GM21526 (cell line): ENCODE data around the gene CORO7.

ENCODE experiments used
- ATAC-seq: cut with Tn5 transposase; IDR thresholded peaks from one replicate; pipeline ENCODE4 v1.9.1; 2021; ENCODE audit warnings: moderate library complexity; ENCODE audit not compliant: unreplicated experiment, low FRiP score

Gene CORO7

DNA sequence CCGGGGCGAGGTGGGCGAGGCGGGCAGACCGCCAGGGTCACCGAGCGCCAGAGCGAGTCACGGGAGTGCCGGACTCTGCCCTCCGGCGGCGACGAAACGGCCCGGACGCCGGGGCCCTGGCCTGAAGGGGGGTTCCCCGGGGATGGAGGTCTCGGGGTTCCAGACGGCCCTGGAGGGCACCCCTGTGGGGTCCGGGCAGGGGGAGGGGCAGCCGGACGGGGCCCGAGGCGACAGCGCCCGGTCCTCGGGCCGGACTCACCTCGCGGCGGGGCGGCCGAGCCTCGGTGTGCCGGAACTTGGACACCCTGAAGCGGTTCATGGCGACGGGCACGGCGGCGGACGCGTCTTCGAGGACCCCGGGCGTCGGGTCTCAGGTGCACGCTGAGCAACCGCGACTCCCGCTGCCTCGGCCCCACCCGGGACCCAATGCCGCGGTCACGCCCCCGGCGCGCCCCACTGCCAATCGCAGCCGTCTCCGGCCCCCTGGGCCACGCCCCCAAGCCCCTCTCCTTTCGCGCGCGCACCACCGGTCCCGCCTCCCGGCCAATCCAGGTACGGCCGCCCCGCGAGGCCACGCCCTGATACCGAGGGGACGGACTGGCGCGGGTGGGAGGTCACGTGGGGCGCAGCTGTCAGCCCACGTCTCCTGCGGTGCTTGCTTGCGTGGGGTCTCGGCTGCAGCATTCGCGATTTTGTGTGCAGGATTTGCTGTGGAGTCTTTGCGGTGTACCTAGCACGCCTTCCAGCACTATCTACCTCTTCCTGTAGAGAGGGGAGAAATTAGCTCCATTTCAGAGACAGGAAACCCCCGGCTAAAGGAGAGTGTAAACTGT is at the start of gene CORO7:
TSS of gene CORO7 (minus strand) at position 397 of the 833 bp plus-strand sequence. CDS start at position 319, 78 bp downstream.
- peak; percentile 53 for ATAC-seq

- ATAC-seq: no peak
Observed at GRCh38 chr16:4463522-4464163, 47.2 kb upstream of the CORO7 start.

- ATAC-seq: no peak
Observed at GRCh38 chr16:4461250-4462085, 45.1 kb upstream of the CORO7 start.

DNA sequence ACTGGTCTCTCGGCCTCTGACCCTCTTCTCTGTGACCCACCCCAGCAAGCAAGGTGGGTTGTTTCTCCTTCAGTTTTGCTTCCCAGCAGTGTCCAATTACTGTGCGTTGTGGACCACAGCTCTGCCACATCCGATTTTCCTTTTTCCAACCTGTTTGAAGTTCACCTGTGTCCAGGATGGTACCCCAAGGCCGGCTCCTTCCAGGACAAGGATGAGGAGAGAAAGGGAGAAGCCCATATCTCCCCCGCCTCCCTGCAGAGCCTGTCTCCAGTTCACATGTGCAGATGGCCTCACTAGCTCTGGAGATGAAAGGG is 44.5 kb upstream of the CORO7 start:
- ATAC-seq: no peak

DNA sequence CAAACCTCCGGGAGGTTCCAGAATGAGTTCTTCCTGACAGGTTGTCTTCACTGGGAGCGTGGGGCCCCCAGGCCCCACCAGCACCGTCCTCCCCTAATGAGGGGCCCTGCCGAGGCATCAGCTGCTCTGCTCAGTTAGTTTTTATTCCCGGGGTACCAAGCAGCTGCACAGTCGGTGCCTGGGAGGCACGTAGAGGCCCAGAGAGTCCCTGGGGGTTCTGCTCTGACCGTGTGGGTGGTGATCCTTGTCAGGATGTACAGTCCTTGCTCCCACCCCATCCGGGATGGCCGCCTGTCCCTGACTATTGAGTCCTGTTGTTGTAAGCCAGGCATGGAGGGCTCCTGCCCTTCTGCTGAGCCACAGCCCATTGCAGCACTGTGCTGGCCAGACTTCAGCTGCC is 39.6 kb upstream of the CORO7 start:
- ATAC-seq: no peak

DNA sequence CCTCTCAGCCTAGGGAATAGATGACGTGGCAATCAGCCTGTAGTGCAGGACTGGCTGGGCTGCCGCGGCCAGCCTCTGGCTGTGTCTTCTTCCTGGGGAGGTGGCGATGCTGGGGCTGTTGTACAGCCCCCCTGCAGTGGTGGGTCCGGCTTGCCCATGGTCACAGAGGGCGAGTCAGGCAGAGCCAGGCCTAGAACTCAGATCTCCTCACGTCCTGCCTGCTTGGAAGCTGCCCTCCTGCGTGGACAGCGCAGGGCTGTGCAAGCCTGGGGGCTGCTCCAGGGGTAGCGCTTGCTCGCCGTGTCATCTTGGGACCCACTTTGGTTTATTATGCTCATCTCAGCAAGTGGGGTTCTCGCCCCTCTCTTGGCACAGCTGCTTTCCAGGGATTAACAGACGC is 38.7 kb upstream of the CORO7 start:
- ATAC-seq: no peak

- no peak for ATAC-seq
Observed at GRCh38 chr16:4454623-4455022, 38.2 kb upstream of the CORO7 start.

DNA sequence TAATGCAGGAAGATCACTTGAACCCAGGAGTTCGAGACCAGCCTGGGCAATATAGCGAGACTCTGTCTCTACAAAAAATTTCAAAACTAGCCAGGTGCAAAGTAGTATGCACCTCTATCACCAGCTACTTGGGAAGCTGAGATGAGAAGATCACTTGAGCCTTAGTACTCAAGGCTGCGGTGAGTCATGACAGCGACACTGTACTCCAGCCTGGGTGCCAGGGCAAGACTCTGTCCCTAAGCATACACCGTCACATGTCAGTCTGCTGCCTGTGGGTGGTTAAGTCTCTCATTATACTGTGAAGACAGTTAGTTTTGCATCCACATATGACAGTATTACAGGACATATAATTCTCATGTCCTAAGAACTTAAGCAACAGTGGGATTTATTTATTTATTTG is 36.3 kb upstream of the CORO7 start:
- ATAC-seq: no peak

DNA sequence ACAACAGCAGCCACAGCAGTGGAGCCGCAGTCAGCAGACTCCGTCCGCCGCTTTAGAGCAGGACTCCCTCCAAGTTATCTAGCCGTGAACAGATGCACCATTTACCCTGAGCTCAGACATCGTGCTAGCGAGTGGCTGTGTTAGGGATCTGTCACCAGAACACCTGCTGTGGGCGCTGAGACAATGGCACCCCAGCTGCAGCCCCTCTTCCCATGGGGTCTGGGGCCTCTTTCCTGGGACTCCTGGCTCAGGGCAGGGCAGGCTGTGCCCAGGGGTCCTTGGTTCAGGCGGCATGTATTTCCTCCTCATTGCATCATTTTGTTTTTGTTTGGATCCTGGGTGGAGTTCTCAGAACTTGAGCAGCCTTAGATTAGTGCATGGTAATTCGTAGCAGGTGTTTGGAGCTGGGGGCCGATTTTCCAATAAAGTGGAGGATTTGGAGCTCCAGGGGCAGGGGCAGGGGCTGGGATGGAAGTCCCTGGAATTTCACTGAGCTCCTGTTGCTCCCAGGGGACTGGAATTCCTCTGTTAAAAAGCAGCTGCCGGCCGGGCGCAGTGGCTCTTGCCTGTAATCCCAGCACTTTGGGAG is 34.6 kb upstream of the CORO7 start:
- no peak for ATAC-seq

DNA sequence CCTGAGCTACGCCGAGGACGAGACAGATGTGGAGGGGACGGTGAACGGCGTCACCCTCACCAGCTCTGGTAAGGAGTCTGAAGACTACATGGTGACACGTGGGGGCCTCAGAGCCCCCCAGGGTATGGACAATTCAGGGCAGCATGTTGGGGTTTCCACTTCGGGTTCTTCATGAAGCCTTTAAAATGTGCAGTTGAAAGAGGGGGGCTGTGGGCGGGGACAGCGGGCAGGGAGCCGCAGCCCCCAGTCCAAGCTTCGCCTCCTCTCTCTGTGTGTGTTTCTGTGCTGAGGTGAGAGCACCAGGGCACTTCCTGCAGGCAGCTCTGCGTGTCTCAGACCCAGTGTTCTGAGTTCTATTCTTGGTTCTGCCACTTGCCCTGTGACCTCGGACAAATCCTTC is 34.0 kb upstream of the CORO7 start:
- ATAC-seq: no peak

GRCh38 chr16:4443986-4444385 is 27.6 kb upstream of the CORO7 start:
- no peak for ATAC-seq

GRCh38 chr16:4443271-4443670 is 26.9 kb upstream of the CORO7 start:
- ATAC-seq: no peak

DNA sequence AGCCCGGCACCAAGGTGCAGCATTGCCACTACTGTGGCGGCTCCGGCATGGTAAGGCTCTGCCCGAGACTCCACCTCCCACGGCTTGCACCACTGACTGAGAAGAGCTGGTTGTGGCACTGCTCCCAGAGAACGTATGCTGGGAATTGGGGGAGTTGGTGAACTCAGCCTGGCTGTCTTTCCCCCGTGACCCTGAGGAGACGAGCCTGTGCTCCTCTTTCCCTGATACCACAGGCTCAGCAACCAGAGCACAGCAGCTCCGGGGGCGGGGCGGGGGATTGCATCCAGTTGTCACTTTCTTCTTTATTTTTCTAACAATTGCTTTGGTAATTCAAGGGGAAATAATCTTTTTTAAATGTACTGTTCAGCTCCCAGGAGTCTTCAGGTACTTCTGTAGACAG is 26.0 kb upstream of the CORO7 start:
- no peak for ATAC-seq

GRCh38 chr16:4437366-4437765 is 21.0 kb upstream of the CORO7 start:
- ATAC-seq: no peak

DNA sequence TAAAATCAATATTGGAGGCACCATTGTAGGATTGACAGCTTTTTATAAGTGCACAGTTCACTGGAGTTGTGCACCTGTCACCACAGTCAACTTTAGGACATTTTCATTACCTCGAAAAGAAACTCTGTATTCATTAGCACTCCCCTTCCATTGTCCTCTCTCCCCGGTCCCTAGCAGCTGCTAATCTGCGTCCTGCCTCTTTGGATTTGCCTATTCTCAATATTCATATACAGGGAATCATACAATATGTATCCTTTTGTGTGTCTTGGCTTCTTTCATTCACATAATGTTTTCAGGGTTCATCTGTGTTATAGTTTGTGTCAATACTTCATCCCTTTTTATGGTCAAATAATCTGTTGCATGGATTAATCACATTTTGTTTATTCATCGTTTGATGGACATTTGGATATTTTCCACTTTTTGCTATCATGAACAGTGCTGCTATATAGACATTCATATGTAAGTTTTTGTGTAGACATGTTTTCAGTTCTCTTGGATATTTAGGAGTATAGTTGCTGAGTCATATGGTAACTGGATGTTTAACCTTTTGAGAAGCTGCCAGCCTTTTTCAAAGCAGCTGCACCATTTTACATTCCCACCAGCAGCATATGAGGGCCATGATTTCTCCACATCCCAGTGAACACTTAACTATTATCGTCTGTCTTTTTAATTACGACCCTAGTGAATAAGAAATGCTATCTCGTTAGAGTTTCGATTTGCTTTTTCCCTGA is 19.1 kb upstream of the CORO7 start:
- no peak for ATAC-seq

GRCh38 chr16:4433914-4434787 is 17.8 kb upstream of the CORO7 start:
- ATAC-seq: no peak

DNA sequence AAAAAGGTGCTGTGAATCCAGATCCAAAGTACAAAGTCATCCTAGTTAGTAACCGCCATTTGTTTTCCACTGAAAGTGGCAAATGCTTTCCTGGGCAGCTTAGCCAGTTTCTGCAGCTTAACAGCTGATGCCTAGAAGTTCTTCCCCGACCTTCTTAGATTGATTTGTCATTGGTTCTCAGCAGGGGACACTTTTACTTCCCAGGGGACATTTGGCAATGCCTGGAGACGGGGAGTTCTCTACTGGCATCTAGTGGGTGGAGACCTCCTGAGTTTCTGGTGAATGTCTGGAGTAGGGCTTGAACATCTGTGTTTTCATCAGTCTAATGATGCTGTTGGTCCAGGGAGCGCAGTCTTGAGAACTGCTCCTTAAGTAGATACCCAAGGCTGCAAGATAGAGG is 16.8 kb upstream of the CORO7 start:
- no peak for ATAC-seq

- no peak for ATAC-seq
Observed at GRCh38 chr16:4431023-4431422, 14.6 kb upstream of the CORO7 start.

DNA sequence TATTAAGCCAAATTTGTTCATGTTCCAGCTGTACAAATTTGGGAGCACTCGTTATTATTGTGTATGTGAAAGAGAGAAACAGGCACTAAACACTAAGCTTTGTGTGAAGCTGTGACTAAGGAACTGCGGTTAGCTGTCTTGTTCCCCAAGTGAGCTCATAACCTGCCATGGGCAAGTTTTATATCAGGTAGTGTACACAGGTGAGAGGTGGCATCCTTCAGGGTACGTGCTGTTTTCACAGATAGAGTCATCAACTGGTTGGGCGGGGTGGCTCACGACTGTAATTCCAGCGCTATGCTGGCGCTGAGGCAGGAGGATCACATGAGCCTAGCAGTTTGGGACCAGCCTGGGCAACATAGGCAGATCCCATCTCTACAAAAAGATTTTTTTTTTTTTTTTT is 12.1 kb upstream of the CORO7 start:
- no peak for ATAC-seq
